ENCODE measurements around the gene SLC38A3. TPM values are rescaled to one million over a fixed set of nuclear protein-coding genes. Genes with fewer than 3 reads are reported as not detected.
A peak's percentile ranks its signal among the peaks of the same experiment; 100 is the strongest.

Gene SLC38A3
- total RNA-seq, result 2.2 TPM

DNA sequence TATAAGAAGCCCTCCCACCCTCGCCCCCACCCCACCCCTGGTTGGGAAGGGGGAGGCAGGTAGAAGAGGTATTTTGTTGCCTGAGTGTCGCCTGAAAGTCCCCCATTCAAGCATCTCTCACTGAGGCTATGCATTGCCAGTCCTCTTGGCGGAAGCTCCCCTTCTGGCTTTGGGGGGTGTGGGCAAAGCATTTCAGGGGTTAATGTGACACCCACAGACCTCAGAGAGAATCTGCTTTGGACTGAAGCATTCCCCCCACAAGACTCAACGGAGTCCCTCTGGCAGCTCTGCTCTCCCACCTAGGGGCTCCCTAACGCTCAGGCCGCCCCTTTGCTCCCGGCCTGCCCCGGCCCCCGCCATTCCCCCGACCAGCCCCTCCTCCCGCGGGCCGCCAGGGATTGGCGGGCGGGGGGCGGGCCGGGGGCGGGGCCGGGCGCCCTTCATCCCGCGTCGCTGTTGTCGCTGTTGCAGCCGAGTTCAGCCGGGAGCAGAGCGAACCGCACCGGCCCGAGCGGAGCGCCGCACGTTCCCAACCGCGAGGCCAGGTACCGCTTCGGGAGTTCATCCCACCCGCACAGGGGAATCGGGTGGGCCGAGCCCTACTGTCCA, at the start of gene SLC38A3:
SLC38A3 (plus strand) TSS at position 468 of the 609 bp plus-strand sequence. CDS start 8,929 bp downstream, outside the sequence.
- no peak for DNase-seq (ENCODE audit: low spot score)

DNA sequence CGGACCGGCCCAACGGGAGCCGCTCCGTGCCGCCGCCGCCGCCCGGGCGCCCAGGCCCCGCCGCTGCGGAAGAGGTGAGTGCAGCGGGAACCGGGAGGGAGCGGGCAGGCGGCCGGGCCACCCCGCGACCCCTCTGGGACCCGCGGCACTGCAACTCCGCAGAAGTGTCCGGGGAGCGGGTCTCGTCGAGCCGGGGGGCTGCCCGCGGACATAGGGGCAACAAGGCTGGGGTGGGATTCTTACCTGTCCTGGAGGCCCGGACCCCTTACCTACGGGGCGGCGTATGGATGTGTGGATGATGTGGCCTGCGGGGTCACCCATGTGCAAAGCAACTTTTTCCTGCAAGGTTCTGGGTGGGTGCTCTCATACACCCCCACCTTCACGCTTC, 49.6 kb upstream of the SLC38A3 start:
- DNase-seq (ENCODE audit: low spot score), result no peak

DNA sequence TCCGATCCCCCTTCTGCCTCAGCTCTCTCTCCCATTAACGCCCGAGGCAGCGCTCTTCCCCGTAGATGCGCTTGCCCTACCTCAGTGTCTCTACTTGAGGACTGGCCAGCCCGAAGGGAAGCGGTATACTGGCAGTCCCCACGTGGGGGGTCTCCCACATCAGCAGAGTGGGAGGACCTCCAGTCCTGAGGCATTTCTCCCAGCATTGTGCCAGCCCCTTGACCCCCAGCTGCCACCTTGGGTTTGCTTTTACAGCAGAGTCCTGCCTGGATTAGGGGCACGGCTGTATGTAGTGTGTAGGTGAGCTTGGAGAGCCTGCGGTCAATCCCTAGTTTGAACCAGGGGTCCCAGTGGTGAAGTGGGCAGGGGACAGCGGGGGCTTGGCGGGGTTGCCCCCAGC, 49.2 kb upstream of the SLC38A3 start:
- DNase-seq (ENCODE audit: low spot score), result no peak

DNA sequence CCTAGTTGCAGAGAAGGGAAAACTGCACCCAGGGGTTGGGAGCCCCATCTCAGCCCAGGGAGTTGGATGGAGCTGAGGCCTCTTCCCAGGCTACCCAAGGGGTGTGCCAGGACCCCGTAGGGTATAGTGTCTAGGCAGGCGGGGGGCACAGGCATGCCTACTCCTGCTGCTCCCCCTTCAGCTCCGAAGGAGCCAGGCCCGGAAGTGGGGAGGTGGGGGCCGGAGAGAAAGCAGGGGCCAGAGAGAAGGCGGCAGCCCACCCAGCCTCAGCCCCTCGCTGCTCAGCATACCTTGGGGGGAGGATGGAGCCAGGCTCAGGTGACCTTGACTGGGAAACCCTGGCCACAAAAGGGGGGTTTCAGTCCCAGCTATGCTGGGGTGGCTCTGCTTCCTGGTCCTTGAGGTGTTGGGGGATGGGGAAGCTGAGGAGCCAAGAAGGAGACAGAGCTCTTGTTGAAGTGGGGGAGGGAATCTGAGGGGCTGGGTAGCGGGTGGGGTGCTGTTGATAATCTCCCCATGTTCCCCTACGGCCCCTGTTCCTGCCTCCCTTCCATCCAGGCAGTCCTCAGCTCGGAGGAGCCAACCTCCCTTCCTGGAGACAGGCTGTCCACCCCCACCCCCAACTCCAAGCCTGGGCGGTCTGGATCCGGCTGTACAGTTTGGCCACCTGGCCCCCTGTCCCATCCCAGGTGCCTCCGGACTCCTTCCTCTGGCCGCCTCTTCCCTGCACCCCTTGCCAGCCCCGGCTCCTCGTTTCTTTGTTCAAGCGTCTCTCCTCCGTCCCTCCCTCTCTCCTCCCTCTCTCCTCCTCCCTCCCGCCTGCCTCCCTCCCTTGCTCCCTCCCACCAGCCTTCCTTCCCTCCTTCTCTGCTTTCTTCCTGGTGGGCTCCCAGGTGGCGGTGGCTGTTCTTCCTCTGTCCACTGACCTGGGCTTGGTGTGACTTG, 48.2 kb upstream of the SLC38A3 start:
- DNase-seq (ENCODE audit: low spot score), result no peak

DNA sequence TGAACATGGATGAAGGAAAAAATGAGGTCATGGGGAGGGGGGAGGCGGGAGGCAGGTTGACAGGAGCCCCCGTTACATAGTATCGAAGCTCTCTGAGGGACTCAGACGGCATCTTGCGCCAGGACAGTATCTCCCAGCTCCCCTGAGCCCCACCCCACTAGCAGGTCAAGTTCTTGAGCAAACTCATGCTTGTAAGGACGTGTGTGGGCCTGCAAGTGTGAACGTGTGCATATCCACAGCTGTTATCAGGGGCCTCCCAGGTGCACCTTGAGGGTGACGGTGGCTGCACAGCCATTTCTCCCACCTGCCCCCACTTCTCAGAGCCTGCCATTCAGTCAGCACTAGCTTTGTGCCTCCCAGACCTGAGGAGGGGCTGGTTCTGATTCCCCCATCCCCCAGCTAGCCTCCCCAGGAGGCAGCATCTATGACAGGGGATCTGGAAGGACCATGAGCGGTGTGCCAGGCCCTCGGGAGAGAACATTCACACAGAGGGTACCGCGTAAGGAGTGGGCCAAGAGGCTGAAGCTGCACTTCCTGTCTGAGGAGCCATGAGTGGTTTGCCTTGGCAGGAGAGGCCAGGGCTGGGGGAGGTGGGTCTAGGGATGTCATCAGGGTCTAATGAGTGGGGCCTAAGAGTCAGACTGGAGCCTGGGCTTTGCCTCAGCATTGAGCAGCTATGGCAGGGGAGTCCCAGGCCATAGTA, 47.1 kb upstream of the SLC38A3 start:
- DNase-seq (ENCODE audit: low spot score), result no peak

DNA sequence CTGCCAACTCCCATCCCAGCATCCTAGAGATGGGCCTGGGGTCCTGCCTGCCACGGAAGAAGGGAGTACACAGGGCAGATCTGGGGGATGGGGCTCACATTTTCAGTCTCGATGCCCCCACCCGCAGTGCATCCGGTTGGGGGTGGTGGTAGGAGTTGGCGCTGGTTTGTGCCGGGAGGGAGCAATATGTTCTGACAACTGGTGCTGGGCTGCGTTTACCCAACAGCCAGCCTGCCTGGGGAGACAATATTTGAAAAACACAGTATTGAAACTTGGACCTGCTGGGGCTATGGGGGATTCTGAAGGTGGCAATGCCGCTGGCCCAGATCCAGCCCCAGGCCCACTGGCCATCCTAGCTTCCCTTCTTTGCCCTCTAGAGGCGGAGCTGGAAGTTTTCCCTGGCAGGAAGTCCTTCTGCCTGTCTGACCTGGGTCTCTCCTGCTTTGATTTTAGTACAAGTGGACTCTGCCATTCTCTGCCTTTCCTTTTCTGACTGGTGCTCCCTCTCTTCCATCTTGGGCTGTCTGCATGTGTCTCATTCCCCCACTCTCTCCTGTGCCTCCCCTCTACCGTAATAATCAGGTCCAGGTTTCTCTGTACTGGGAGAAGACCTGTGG, 46.4 kb upstream of the SLC38A3 start:
- DNase-seq (ENCODE audit: low spot score), result no peak

DNA sequence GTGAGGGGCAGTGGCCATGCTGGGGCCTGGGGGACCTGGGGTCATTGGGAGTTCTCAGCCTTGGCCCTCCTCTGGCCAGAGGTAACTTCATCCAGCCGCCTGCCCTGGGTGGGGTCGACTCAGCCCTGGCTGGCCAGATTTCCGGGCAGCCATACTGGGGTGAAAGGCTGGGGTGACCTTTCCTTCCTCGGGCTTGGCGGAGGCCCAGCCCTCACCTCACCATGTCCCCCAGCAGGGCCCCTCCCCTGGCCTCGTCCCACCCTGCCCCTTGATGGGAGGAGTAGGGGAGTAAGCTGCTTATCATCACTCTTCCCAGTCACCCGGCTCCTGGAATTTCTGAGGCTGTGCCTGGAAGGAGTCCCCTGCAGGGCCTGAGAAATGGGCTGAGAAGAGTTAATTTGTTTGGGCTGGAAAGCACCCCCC, 44.5 kb upstream of the SLC38A3 start:
- DNase-seq (ENCODE audit: low spot score), result no peak

DNA sequence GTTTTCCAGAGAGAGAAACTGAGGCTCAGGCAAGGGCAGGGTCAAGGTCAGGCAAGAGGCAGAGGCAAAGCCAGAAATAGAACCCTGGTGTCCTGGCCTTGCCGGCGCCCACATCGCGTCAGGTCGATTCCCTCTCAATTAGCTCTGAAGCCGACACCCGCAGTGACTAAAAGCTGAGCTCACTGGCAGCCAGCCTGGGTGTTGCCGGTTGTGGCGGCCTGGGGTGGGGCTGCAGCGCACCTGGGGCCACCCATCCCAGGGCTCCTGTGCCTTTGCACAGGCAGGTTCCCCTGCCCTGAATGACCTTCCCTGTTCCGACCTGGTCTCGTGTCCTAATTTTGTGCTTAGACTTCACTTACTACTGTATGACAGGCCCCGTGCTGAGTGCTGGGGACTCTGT, 43.8 kb upstream of the SLC38A3 start:
- peak; percentile 49 for DNase-seq (ENCODE audit: low spot score)

DNA sequence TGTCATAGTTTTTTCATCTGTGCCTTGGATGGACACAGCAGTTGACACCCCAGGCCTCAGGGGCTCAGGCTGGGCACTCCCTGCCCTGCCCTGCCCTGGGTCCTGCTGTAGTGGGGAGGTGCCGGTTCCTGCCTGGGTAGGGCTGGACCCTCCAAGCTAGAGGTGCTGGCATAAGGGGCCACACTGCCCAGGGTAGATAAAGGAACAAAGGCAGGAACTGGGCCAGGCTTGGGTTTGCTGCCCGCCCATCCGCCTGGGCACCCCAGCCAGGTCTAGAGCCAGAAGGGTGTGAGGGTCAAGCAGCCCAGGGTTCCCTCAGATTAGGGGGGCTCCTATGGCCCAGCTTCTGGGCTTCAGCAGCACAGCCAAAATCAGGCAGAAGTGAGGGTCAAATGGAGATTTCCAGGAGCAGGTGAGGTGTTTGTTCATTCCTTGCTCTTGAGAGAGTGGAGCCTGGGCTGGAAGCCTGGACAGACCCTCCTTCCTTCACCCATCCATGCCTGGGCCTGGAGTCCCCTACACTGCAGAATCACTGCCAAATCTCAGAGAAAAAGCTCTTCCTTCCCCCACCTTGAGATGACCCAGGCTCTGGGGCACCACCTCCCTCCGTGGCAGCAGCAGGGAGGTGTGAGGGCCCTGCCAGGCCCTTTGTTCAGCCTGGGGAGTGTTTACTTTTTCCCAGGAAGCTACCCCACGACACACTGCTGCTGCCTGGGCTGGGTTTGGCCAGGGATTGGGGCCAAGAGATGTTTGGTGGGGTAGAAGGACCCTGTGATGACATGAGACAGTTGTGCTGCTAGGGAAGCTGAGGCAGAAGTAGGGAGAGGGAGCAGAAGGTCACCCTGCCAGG, 42.8 kb upstream of the SLC38A3 start:
- no peak for DNase-seq (ENCODE audit: low spot score)

DNA sequence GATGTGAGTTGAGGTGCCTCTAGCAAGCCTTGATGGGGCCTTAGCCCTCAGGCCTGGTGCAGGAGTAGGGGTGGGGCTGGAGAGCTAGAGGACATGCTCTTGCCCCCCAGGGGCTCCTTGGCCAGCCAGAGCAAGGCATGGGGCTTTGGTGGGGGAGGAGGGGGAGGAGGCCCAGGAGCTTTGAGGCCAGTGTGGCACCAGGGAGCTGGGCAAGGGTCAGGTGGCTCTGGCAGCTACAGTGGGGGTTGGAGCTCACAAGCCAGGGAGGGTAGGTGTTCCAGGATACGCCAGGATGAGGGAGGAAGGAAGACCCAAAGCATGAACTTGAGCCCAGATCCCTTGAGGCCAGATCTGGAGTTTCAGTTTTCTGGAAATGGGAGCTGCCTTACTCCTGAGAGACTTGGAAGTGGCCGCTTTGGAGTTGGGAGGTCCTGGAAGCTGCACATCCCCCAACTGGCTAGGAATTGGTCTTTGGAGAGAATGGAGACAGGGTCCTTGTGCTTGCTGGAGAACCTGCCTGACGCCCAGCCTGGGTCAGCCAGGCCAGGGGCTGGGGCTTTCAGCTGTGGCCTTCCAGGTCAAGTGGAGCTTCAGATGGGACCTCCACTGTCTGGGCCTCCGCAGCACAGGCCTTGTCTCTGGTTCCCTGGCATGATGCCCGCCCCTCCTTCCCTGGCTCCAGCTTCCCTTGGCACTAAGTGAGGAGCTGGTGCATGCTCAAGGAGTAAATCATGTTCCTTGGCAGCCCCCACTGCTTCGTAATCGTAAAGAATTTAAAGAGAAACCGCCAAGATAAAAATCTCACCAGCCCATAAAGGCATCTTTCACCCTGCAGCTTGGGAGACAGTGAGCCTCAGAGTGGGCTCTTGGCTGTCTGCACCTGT, 41.3 kb upstream of the SLC38A3 start:
- DNase-seq (ENCODE audit: low spot score), result peak; percentile 83

DNA sequence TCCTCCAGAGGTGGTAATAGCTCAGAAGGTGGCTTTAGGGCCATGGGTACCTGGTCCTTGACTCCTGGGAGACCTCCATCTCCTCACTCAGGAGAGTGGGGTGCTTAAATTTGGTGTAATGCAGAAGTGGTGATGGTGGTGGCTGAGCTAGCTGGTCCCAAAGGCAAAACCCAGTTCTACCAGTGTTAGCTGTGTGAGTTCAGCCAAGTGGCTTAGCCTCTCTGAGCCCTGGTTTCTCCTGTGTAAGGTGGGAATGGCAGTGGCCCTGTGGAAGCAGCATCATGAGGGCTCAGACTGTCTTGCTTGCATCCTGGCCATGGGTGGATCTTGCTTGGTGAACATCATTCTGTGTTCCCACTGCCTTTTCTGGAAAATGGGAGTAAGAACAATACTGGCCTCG, 40.6 kb upstream of the SLC38A3 start:
- no peak for DNase-seq (ENCODE audit: low spot score)

DNA sequence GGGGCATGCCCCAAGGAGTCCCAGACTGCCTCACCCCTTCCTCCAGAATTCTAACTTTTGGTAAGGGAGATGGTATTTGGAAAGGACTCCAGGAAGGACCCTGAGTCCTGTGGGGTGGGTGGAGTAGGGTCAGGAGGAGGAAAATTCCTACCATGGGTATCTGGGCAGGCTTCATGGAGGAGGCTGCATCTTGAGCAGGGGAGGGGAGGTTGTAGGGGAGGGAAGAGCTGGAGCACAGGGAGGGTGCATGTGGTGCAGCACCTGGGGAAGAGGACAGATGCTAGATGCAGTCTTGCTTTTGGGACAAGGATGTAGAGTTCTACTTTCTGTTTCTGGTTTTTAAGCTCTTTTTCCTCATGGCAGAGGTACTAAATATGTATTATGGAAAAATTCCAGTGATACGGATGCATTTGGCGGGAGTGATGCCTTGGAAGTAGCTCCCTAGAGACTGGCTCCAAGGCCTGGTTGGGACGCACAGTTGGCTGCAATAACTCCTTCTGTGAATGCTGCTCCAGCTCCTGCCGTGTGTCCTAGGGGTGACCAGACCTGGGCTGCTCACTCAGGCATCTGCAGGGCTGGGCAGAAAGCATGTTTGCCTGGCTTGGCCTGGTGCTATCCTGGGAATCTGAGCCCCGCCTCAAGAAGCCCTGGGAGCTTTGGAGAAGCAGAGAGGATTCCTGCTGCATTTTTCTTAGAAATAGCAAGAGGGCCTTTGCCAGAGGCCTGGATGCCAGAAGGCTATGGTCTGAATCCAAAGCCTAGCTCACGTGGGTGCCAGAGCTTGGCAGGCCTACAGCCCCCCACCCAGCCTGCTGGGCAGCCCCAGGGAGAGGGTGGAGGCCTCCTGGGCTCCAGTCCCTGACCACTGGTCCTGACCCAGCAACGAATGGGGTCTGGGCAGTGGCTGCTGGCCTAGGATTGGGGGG, 39.8 kb upstream of the SLC38A3 start:
- no peak for DNase-seq (ENCODE audit: low spot score)

DNA sequence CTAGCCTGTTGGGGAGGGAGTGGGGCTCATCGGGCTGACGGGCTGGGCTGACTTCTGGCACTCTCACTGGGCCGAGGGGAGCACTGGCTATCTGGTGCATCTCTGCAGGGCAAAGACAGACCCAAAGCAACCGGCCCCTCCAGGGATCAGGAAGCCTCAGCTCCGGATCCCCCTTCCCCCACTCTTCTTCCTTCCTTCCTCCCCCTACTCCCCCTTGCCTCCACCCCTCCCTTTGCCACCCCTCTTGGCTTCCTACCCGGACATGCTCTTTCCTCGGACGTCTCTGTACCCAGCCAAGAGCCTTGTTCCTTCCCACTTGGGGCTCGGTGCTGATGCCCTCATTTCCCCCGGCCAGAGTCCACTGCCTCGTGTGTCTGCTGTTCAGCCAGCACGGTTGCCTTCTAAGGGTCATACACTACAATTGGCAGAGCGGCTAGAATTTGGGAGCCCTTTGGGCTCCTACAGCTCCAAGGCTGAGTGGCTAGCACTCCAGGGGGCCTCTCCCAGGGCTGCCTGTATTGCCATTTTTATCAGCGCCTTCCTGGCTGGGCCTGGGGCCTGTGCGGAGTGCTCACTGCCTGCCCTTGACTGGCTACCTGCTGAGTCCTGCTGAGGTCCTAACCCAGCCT, 39.0 kb upstream of the SLC38A3 start:
- DNase-seq (ENCODE audit: low spot score), result peak; percentile 49

DNA sequence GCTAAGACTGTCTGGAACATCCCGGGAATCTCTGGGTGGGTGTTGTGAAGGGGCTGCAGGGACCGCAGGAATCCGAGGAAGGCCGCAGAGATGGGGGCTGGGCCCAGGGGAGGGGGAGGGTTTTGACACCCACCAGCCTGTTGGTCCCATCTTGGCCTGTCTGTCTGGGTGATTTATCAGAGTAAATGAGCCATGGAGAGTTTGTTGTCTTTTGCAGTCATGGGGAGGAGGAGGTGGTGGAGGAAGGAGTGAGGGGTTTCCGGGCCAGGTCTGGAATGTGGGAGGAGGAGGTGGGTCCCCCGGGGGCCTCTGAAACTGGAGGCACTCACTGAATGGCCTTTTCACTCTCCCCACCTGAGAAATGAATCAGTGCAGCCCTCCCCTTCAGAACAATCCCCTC, 38.5 kb upstream of the SLC38A3 start:
- no peak for DNase-seq (ENCODE audit: low spot score)

DNA sequence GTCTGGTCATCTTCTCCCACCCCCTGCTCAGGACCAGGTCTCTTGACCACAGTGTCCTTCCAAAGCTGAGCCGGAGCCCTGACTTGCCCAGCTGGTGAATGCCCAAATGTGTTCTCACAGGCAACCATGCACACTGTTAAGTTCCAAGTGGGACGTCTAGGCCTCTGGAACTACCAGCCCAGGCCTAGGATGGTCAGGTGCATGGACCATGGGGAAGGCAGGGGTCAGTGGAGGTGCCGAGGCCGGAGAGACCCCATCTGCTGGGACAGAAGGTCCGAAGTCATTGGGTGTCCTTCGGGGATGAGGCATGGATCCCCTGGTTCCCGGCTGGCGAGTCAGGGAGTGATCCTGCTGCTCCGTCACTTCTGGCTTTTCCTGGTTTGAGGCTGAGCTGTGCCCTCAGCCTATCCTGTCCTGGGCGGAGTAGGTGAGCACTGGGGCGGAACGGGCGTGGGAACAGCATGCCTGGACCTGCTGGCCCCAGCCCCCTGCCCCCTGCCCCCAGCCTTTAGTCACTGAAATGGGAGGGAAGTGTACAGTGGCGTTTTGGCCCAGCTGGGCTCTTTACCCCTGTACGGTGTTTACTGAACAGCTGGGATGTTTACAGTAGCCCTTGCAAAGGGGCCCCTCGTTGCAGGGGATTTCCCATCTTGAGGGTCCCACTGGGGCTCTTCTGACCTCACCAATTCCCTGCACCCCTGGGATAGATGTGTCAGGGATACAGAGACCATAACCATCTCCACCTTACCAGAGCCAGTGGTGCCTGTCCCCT, 37.8 kb upstream of the SLC38A3 start:
- no peak for DNase-seq (ENCODE audit: low spot score)

DNA sequence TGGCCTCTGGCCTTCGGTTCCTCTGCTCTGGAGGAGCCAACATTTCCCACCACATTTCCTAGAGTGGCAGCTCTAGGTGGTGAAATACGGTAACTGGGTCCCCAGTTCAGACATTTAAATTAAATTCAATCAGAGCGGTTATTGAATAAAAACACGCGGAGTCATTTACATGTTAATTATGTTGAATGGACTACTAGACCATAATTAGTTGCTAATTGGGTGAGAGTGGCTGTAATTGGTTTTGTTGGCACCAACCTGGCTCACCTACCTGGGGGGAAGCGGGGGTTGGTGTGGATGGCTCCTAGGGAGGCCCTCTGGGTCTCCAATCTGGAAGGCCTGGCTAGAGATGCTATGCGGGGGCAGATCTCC, 37.2 kb upstream of the SLC38A3 start:
- DNase-seq (ENCODE audit: low spot score), result no peak

DNA sequence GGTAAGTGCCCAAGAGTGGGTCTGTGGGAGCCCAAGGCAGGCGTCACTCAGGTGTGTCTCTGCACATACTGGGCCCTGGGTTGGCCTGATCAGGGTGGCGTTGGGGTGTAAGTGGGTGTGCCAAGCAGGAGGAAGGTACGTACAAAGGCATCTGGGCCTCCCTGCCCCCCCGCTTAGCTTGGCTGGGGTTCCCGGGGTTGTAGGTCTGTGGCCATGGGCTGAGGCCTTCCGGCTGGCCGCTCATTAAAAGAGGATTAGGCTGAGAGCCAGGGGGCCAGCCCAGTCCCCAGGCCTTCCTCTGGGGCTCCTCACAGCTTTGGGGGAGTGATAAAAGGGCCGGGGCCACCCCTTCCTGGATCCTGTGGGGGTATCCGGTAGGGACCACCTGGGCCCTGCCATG, 36.7 kb upstream of the SLC38A3 start:
- DNase-seq (ENCODE audit: low spot score), result no peak

DNA sequence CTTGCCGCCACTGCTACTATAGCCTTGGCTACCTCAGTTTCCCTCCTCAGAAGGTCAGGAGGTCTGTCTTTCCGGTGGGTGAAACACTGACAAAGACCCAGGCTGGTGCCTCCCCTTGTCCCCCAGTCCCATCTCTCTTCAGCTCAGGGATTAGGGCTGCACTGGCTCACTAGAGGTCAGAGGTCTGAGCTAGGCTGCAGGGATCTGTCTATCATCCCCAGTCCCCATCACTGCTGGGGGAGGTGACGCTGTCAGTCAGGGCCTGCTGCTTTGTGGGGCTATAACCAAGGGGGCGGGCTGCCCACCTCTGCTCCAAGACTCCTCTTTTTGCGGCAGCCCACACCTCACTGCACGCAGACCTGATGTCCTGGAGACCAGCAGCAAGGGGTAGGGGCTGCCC, 36.3 kb upstream of the SLC38A3 start:
- DNase-seq (ENCODE audit: low spot score), result no peak
